H9 (cell line): ENCODE data around the gene APOBEC3H. TPM values are rescaled to one million over a fixed set of nuclear protein-coding genes. Genes with fewer than 3 reads are reported as not detected.

ENCODE experiments used
- DNase-seq: peaks from one replicate; pipeline ENCODE4 v3.0.0-alpha.2; 2017
- H2AFZ ChIP-seq: one replicate; pipeline ENCODE4 v1.6.1; 2013; ENCODE audit warnings: mild to moderate bottlenecking, low read length, control low read depth, moderate library complexity
- H2AK5ac ChIP-seq: 2 replicates; pipeline ENCODE4 v1.6.1; 2013; ENCODE audit warnings: low read length, control low read depth, mixed read lengths; ENCODE audit not compliant: insufficient read length
- H2BK120ac ChIP-seq: one replicate; pipeline ENCODE4 v1.6.1; 2013; ENCODE audit warnings: low read depth, mild to moderate bottlenecking, low read length, control low read depth, inconsistent platforms; ENCODE audit not compliant: poor library complexity, severe bottlenecking
- H2BK12ac ChIP-seq: 2 replicates; pipeline ENCODE4 v1.6.1; 2013; ENCODE audit warnings: low read length, control low read depth, mixed read lengths, low read depth; ENCODE audit not compliant: insufficient read length
- H2BK15ac ChIP-seq: 2 replicates; pipeline ENCODE4 v1.6.1; 2013; ENCODE audit warnings: low read depth, low read length, control low read depth
- H2BK20ac ChIP-seq: one replicate; pipeline ENCODE4 v1.6.1; 2013; ENCODE audit warnings: low read depth, mild to moderate bottlenecking, low read length, control low read depth, inconsistent platforms; ENCODE audit not compliant: poor library complexity, severe bottlenecking
- H2BK5ac ChIP-seq: 2 replicates; pipeline ENCODE4 v1.6.1; 2013; ENCODE audit warnings: low read length, control low read depth, mixed read lengths; ENCODE audit not compliant: insufficient read length
- H3K14ac ChIP-seq: 2 replicates; pipeline ENCODE4 v1.6.1; 2013; ENCODE audit warnings: low read length, control low read depth; ENCODE audit not compliant: insufficient read depth
- H3K18ac ChIP-seq: 2 replicates; pipeline ENCODE4 v1.6.1; 2013; ENCODE audit warnings: low read depth, mild to moderate bottlenecking, mixed read lengths, low read length, control low read depth; ENCODE audit not compliant: insufficient read length
- H3K23ac ChIP-seq: 2 replicates; pipeline ENCODE4 v1.6.1; 2013; ENCODE audit warnings: low read length, control low read depth, mixed read lengths, low read depth; ENCODE audit not compliant: insufficient read length
- H3K23me2 ChIP-seq: 2 replicates; pipeline ENCODE4 v1.6.1; 2013; ENCODE audit warnings: low read depth, mild to moderate bottlenecking, mixed read lengths, low read length, control low read depth; ENCODE audit not compliant: insufficient read length, poor library complexity, severe bottlenecking
- H3K27ac ChIP-seq: 2 replicates; pipeline ENCODE4 v1.5.1; 2013; ENCODE audit warnings: low read length, control low read depth, mixed read lengths, low read depth; ENCODE audit not compliant: insufficient read length
- H3K27me3 ChIP-seq: 2 replicates; pipeline ENCODE4 v1.6.1; 2013; ENCODE audit warnings: low read length, control low read depth, inconsistent platforms; ENCODE audit not compliant: insufficient read depth
- H3K4ac ChIP-seq: 2 replicates; pipeline ENCODE4 v1.6.1; 2013; ENCODE audit warnings: low read depth, mild to moderate bottlenecking, control low read depth, inconsistent platforms, low read length, moderate library complexity
- H3K4me1 ChIP-seq: 2 replicates; pipeline ENCODE4 v1.6.1; 2013; ENCODE audit warnings: low read length, control low read depth, inconsistent platforms; ENCODE audit not compliant: insufficient read depth
- H3K4me2 ChIP-seq: 2 replicates; pipeline ENCODE4 v1.6.1; 2013; ENCODE audit warnings: low read length, control low read depth, mixed read lengths; ENCODE audit not compliant: insufficient read length, insufficient read depth
- H3K56ac ChIP-seq: 2 replicates; pipeline ENCODE4 v1.6.1; 2013; ENCODE audit warnings: low read depth, mild to moderate bottlenecking, mixed read lengths, low read length, control low read depth; ENCODE audit not compliant: insufficient read length
- H3K79me1 ChIP-seq: 2 replicates; pipeline ENCODE4 v1.6.1; 2013; ENCODE audit warnings: low read depth, mild to moderate bottlenecking, moderate library complexity, low read length, control low read depth, inconsistent platforms; ENCODE audit not compliant: insufficient read depth, poor library complexity, severe bottlenecking
- H3K79me2 ChIP-seq: 2 replicates; pipeline ENCODE4 v1.6.1; 2013; ENCODE audit warnings: low read length, control low read depth, inconsistent platforms; ENCODE audit not compliant: insufficient read depth
- H3K9ac ChIP-seq: 2 replicates; pipeline ENCODE4 v1.6.1; 2013; ENCODE audit warnings: low read length, control low read depth, mixed read lengths; ENCODE audit not compliant: insufficient read length; ENCODE audit errors: extremely low read depth
- H3K9me3 ChIP-seq: one replicate; pipeline ENCODE4 v1.6.1; 2013; ENCODE audit warnings: low read depth, low read length, inconsistent platforms; ENCODE audit not compliant: control insufficient read depth
- H3T11ph ChIP-seq: one replicate; pipeline ENCODE4 v1.6.1; 2013; ENCODE audit warnings: mild to moderate bottlenecking, low read length, control low read depth, inconsistent platforms
- H4K20me1 ChIP-seq: one replicate; pipeline ENCODE4 v1.6.1; 2013; ENCODE audit not compliant: control insufficient read depth, insufficient read length, insufficient read depth
- H4K5ac ChIP-seq: 2 replicates; pipeline ENCODE4 v1.6.1; 2013; ENCODE audit warnings: low read depth, mild to moderate bottlenecking, mixed read lengths, low read length, control low read depth; ENCODE audit not compliant: insufficient read length
- H4K8ac ChIP-seq: replicated peaks from 2 replicates; pipeline ENCODE4 v1.6.1; 2013; ENCODE audit warnings: low read length, control low read depth, mixed read lengths, low read depth; ENCODE audit not compliant: insufficient read length
- H4K91ac ChIP-seq: 2 replicates; pipeline ENCODE4 v1.6.1; 2013; ENCODE audit warnings: low read depth, mild to moderate bottlenecking, moderate library complexity, mixed read lengths, low read length, control low read depth; ENCODE audit not compliant: insufficient read length
- H3K27ac Mint-ChIP-seq, 3 experiments: 2 replicates in 2 of 3; 3 replicates in 1 of 3; pipeline ENCODE4 v1.8.0; 2020 to 2021; ENCODE audit warnings: mixed read lengths in 3 of 3, mild to moderate bottlenecking in 1 of 3, moderate library complexity in 1 of 3
- H3K27me3 Mint-ChIP-seq: 2 replicates; pipeline ENCODE4 v1.8.0; 2021; ENCODE audit warnings: low read depth, mild to moderate bottlenecking, moderate library complexity, mixed read lengths
- H3K36me3 Mint-ChIP-seq, 3 experiments: 2 replicates in 2 of 3; 3 replicates in 1 of 3; pipeline ENCODE4 v1.8.0; 2020 to 2021; ENCODE audit warnings: low read depth in 3 of 3, mixed read lengths in 3 of 3; ENCODE audit not compliant: insufficient read depth in 1 of 3
- H3K4me1 Mint-ChIP-seq, 2 experiments: 2 replicates each; pipeline ENCODE4 v1.8.0; 2020; ENCODE audit warnings: mixed read lengths in 2 of 2
- H3K4me3 Mint-ChIP-seq, 2 experiments: 2 replicates in 1 of 2; 3 replicates in 1 of 2; pipeline ENCODE4 v1.8.0; 2020 to 2021; ENCODE audit warnings: mild to moderate bottlenecking in 2 of 2, mixed read lengths in 2 of 2, moderate library complexity in 1 of 2
- H3K9me3 Mint-ChIP-seq, 2 experiments: 2 replicates in 1 of 2; 3 replicates in 1 of 2; pipeline ENCODE4 v1.8.0; 2020; ENCODE audit warnings: mild to moderate bottlenecking in 2 of 2, mixed read lengths in 2 of 2, moderate library complexity in 1 of 2
- CTCF ChIP-seq: fragments of 200-600 bp; sonication (generic); conservative IDR thresholded peaks from 3 replicates; pipeline ENCODE4 v1.8.0; 2021; ENCODE audit warnings: antibody characterized with exemption, mild to moderate bottlenecking
- WGBS: extraction: QIAGEN DNeasy Blood & Tissue Kit; methylation state at CpG from one replicate; pipeline ENCODE4 v1.1.7; 2013; ENCODE audit warnings: missing lambda C conversion rate, low lambda C conversion rate, mixed read lengths; ENCODE audit not compliant: insufficient read length; ENCODE audit errors: extremely low coverage; 5-methylcytosine and 5-hydroxymethylcytosine counted together
- total RNA-seq: library from RNA; stranded (reverse); gene quantifications from 2 replicates; pipeline ENCODE4 v1.2.1, GENCODE V29; 2021

APOBEC3H gene
- total RNA-seq, 1 experiment from 2014 or later, result 0.48 TPM

DNA sequence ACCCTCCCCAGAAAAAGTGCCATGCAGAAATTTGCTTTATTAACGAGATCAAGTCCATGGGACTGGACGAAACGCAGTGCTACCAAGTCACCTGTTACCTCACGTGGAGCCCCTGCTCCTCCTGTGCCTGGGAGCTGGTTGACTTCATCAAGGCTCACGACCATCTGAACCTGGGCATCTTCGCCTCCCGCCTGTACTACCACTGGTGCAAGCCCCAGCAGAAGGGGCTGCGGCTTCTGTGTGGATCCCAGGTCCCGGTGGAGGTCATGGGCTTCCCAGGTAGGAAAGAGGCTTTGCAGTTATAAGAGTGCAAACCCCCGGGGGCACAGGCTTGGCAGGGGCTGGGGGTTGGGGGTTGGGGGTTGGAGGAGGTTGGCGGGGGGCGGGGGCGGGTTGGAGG lies 4.2 kb downstream of the APOBEC3H start:
- no peak for TF ChIP-seq CTCF
- Histone ChIP-seq H3K4ac (no peak overlapping the region), H4K20me1 (no peaks in the 10 kb centered on the region), H4K91ac (no peak overlapping the region), H2BK120ac (no peak overlapping the region), H3K79me2 (no peaks in the 10 kb centered on the region), H3K9me3 (no peaks in the 10 kb centered on the region), H3K56ac (no peak overlapping the region), H3K27ac (no peak overlapping the region), H2BK15ac (no peak overlapping the region), H3K9ac (no peak overlapping the region), H3K79me1 (no peaks in the 10 kb centered on the region), H3K4me1 (no peaks in the 10 kb centered on the region; the same call in 1 of the 2 replicates), H3K23ac (no peak overlapping the region), H3K27me3 (no peaks in the 10 kb centered on the region), H3K23me2 (peaks cover 2% of the 10 kb centered on the region), H3K4me2 (no peak overlapping the region), H2AFZ (no peak overlapping the region), H4K5ac (no peak overlapping the region), H2BK20ac (no peak overlapping the region), H4K8ac (no peak overlapping the region), H3T11ph (no peak overlapping the region), H3K18ac (no peak overlapping the region), H3K14ac (no peak overlapping the region; the same call in 1 of the 2 replicates), H2BK12ac (no peak overlapping the region), H2BK5ac (no peak overlapping the region), H2AK5ac (no peak overlapping the region)
- H3K9me3 Mint-ChIP-seq, result no peaks in the 10 kb centered on the region; a peak in 1 of 5 replicates
- peaks cover 2% of the 10 kb centered on the region for H3K27me3 Mint-ChIP-seq
- no peak overlapping the region for H3K4me3 Mint-ChIP-seq
- WGBS, result no CpG with 5 or more reads among the region's 13 CpGs
- no peaks in the 10 kb centered on the region for H3K36me3 Mint-ChIP-seq
- DNase-seq, result peak; percentile 34
- H3K4me1 Mint-ChIP-seq, result peaks cover 30 to 38% of the 10 kb centered on the region in 2 experiments
- no peak overlapping the region for H3K27ac Mint-ChIP-seq
